ENCODE results near the gene CHD5.
"Not testable (repeated sequence)": the region's sequence is repeated elsewhere in the genome, so short reads cannot be mapped to it uniquely, and the experiment has no call there.

Gene CHD5

GRCh38 chr1:6180268-6180706 is at the start of gene CHD5:
CHD5 (minus strand) TSS chr1:6180321; CDS start chr1:6180023, 298 bp downstream.
- no peaks in the 10 kb centered on the region for H3K36me3 ChIP-seq (ENCODE audit: control insufficient read depth, insufficient read depth, low read length)
- H3K9ac ChIP-seq (ENCODE audit: low read length), result no peak within 1 kb of the TSS
- peaks cover 3% of the 10 kb centered on the region for H3K4me1 ChIP-seq (ENCODE audit: control insufficient read depth, insufficient read depth, low read length)
- H3K4me3 ChIP-seq (ENCODE audit: low read length), result peak within 1 kb of the TSS; percentile 15
- no peak within 1 kb of the TSS for H3K27ac ChIP-seq (ENCODE audit: low read depth, low read length)
- peaks cover 36% of the 10 kb centered on the region for H3K27me3 ChIP-seq (ENCODE audit: control insufficient read depth, insufficient read depth, low read length)

- Histone ChIP-seq H3K4me3 (ENCODE audit: low read length) (no peak overlapping the region), H3K9ac (ENCODE audit: low read length) (no peak overlapping the region), H3K4me1 (ENCODE audit: control insufficient read depth, insufficient read depth, low read length) (no peaks in the 10 kb centered on the region), H3K27me3 (ENCODE audit: control insufficient read depth, insufficient read depth, low read length) (no peaks in the 10 kb centered on the region), H3K27ac (ENCODE audit: low read depth, low read length) (no peak overlapping the region), H3K36me3 (ENCODE audit: control insufficient read depth, insufficient read depth, low read length) (peaks cover 8% of the 10 kb centered on the region)
Measured at GRCh38 chr1:6225651-6226050, 45.5 kb upstream of the CHD5 start.

DNA sequence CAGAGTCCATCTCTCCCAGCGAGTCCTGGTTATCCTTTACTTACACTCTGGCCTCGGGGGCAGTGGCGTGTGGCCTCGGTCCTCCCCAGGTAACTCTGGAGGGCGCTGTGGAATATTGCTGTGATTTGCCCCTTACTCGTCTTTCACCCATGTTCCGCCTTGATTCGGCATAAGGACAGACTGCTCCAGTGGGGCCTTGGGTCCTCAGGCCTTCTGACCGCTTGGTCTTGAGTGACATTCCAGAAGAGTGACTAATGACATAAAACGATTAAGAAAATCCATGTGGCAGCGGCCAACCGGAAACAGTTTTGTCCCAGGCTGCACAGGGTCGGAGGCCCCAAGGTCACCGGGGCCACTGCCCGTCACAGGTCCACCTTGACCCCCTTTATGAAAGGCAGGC is 44.6 kb upstream of the CHD5 start:
- Histone ChIP-seq H3K27ac (ENCODE audit: low read depth, low read length) (no peak overlapping the region), H3K4me3 (ENCODE audit: low read length) (no peak overlapping the region), H3K4me1 (ENCODE audit: control insufficient read depth, insufficient read depth, low read length) (no peaks in the 10 kb centered on the region), H3K36me3 (ENCODE audit: control insufficient read depth, insufficient read depth, low read length) (peaks cover 6% of the 10 kb centered on the region), H3K9ac (ENCODE audit: low read length) (no peak overlapping the region), H3K27me3 (ENCODE audit: control insufficient read depth, insufficient read depth, low read length) (no peaks in the 10 kb centered on the region)

- no peak overlapping the region for H3K27ac ChIP-seq (ENCODE audit: low read depth, low read length)
- H3K36me3 ChIP-seq (ENCODE audit: control insufficient read depth, insufficient read depth, low read length), result peaks cover 6% of the 10 kb centered on the region
- H3K27me3 ChIP-seq (ENCODE audit: control insufficient read depth, insufficient read depth, low read length), result no peaks in the 10 kb centered on the region
- no peak overlapping the region for H3K4me3 ChIP-seq (ENCODE audit: low read length)
- no peak overlapping the region for H3K9ac ChIP-seq (ENCODE audit: low read length)
- H3K4me1 ChIP-seq (ENCODE audit: control insufficient read depth, insufficient read depth, low read length), result no peaks in the 10 kb centered on the region
Measured at GRCh38 chr1:6223617-6224016, 43.5 kb upstream of the CHD5 start.

GRCh38 chr1:6222636-6223035 is 42.5 kb upstream of the CHD5 start:
- no peak overlapping the region for H3K4me3 ChIP-seq (ENCODE audit: low read length)
- no peaks in the 10 kb centered on the region for H3K4me1 ChIP-seq (ENCODE audit: control insufficient read depth, insufficient read depth, low read length)
- H3K27ac ChIP-seq (ENCODE audit: low read depth, low read length), result no peak overlapping the region
- no peaks in the 10 kb centered on the region for H3K27me3 ChIP-seq (ENCODE audit: control insufficient read depth, insufficient read depth, low read length)
- peaks cover 6% of the 10 kb centered on the region for H3K36me3 ChIP-seq (ENCODE audit: control insufficient read depth, insufficient read depth, low read length)
- H3K9ac ChIP-seq (ENCODE audit: low read length), result no peak overlapping the region

DNA sequence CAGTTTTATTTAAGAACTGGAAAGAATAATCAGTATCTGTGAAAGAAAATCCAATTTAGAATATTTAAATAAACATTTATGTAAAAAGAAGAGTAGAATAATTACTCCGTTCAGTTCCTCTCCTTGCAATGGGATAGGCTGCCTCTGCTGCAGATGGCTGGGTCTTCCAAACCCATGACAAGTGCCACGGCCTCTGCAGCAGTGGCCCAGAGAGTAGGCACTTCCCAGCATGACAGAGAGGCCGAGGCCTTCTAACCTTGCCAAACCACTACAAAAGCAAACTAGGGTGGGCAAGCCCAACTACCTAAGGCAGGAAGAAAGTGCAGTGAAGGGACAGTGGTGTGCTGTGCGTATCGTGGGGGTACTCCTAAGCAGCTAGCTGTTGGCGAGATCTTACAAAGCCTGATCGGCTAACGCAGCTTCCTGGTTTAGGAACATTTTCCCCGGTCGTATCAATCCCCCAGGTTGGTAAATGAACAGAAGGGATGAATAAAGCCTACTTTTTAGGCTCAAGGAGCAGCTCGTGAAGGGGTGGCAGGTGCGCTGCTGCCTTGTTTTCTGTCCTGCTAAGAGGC is 41.2 kb upstream of the CHD5 start:
- H3K4me1 ChIP-seq (ENCODE audit: control insufficient read depth, insufficient read depth, low read length), result no peaks in the 10 kb centered on the region
- no peak overlapping the region for H3K9ac ChIP-seq (ENCODE audit: low read length)
- H3K4me3 ChIP-seq (ENCODE audit: low read length), result no peak overlapping the region
- H3K36me3 ChIP-seq (ENCODE audit: control insufficient read depth, insufficient read depth, low read length), result peaks cover 6% of the 10 kb centered on the region
- no peak overlapping the region for H3K27ac ChIP-seq (ENCODE audit: low read depth, low read length)
- H3K27me3 ChIP-seq (ENCODE audit: control insufficient read depth, insufficient read depth, low read length), result no peaks in the 10 kb centered on the region

DNA sequence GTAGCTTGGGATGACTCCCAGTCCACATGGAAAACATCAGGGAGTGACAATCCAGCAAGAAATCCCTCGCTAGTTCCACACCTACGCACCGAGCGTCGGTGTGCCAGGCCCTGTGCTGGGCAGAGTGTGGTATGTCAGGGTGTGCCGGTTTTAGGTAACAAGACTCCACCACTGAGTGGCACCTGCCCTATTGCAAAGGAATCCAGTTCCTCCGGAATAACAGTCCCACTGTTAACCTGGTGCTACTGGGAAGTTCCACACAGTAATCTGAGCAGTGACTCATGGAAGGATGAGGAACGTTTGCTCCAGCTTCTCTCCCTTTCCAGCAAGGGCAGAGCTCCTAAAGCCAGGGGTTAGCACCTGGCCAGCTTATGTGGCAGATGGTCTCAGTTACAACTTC is 40.1 kb upstream of the CHD5 start:
- Histone ChIP-seq H3K9ac (ENCODE audit: low read length) (no peak overlapping the region), H3K4me3 (ENCODE audit: low read length) (no peak overlapping the region), H3K27ac (ENCODE audit: low read depth, low read length) (no peak overlapping the region), H3K36me3 (ENCODE audit: control insufficient read depth, insufficient read depth, low read length) (peaks cover 6% of the 10 kb centered on the region), H3K4me1 (ENCODE audit: control insufficient read depth, insufficient read depth, low read length) (no peaks in the 10 kb centered on the region), H3K27me3 (ENCODE audit: control insufficient read depth, insufficient read depth, low read length) (no peaks in the 10 kb centered on the region)

GRCh38 chr1:6219641-6220040 is 39.5 kb upstream of the CHD5 start:
- H3K4me3 ChIP-seq (ENCODE audit: low read length); H3K4me1 ChIP-seq (ENCODE audit: control insufficient read depth, insufficient read depth, low read length); H3K9ac ChIP-seq (ENCODE audit: low read length); H3K27ac ChIP-seq (ENCODE audit: low read depth, low read length); H3K36me3 ChIP-seq (ENCODE audit: control insufficient read depth, insufficient read depth, low read length); H3K27me3 ChIP-seq (ENCODE audit: control insufficient read depth, insufficient read depth, low read length): not testable (repeated sequence)

- Histone ChIP-seq H3K27ac (ENCODE audit: low read depth, low read length) (no peak overlapping the region), H3K9ac (ENCODE audit: low read length) (no peak overlapping the region), H3K27me3 (ENCODE audit: control insufficient read depth, insufficient read depth, low read length) (no peaks in the 10 kb centered on the region), H3K4me3 (ENCODE audit: low read length) (no peak overlapping the region), H3K4me1 (ENCODE audit: control insufficient read depth, insufficient read depth, low read length) (no peaks in the 10 kb centered on the region), H3K36me3 (ENCODE audit: control insufficient read depth, insufficient read depth, low read length) (no peaks in the 10 kb centered on the region)
Measured at GRCh38 chr1:6218375-6219164, 38.4 kb upstream of the CHD5 start.

- H3K4me1 ChIP-seq (ENCODE audit: control insufficient read depth, insufficient read depth, low read length), result no peaks in the 10 kb centered on the region
- H3K27ac ChIP-seq (ENCODE audit: low read depth, low read length), result no peak overlapping the region
- no peak overlapping the region for H3K9ac ChIP-seq (ENCODE audit: low read length)
- H3K36me3 ChIP-seq (ENCODE audit: control insufficient read depth, insufficient read depth, low read length), result no peaks in the 10 kb centered on the region
- H3K4me3 ChIP-seq (ENCODE audit: low read length), result no peak overlapping the region
- H3K27me3 ChIP-seq (ENCODE audit: control insufficient read depth, insufficient read depth, low read length), result no peaks in the 10 kb centered on the region
Measured at GRCh38 chr1:6212193-6212959, 32.3 kb upstream of the CHD5 start.

DNA sequence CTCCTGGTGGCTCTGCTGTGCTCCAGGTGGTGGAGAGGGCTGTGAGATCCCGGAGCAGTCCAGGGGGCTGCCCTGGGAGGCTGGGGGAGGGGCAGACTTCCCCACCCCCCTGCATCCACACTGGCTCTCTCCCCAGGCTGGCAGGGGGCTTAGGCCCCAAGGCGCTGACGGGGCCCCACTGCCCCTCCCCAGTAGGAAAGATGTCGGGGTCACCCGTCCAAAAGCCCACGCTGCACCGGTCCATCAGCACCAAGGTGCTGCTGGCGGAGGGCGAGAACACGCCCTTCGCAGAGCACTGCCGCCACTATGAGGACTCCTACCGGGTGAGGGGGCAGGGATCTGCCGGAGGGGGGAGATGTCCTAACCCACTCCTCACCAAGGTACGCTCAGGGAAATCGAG is 31.6 kb upstream of the CHD5 start:
- no peak overlapping the region for H3K27ac ChIP-seq (ENCODE audit: low read depth, low read length)
- H3K9ac ChIP-seq (ENCODE audit: low read length), result no peak overlapping the region
- H3K36me3 ChIP-seq (ENCODE audit: control insufficient read depth, insufficient read depth, low read length), result no peaks in the 10 kb centered on the region
- H3K27me3 ChIP-seq (ENCODE audit: control insufficient read depth, insufficient read depth, low read length), result no peaks in the 10 kb centered on the region
- H3K4me3 ChIP-seq (ENCODE audit: low read length), result no peak overlapping the region
- no peaks in the 10 kb centered on the region for H3K4me1 ChIP-seq (ENCODE audit: control insufficient read depth, insufficient read depth, low read length)

- Histone ChIP-seq H3K27me3 (ENCODE audit: control insufficient read depth, insufficient read depth, low read length) (no peaks in the 10 kb centered on the region), H3K9ac (ENCODE audit: low read length) (no peak overlapping the region), H3K4me3 (ENCODE audit: low read length) (no peak overlapping the region), H3K36me3 (ENCODE audit: control insufficient read depth, insufficient read depth, low read length) (no peaks in the 10 kb centered on the region), H3K27ac (ENCODE audit: low read depth, low read length) (no peak overlapping the region), H3K4me1 (ENCODE audit: control insufficient read depth, insufficient read depth, low read length) (no peaks in the 10 kb centered on the region)
Measured at GRCh38 chr1:6210591-6211355, 30.7 kb upstream of the CHD5 start.

All from rectal smooth muscle tissue (tissue), 1 donor.